Measurements from ENCODE around the gene SURF1. TPM values are rescaled to one million over a fixed set of nuclear protein-coding genes. Genes with fewer than 3 reads are reported as not detected.

The SURF1 gene
- total RNA-seq (10 to 100 TPM; 41.7 to 75.0 (median 58.2) TPM), polyA plus RNA-seq (10 to 100 TPM; 83.9 to 85.4 TPM)
- long read RNA-seq, donor 1, transcript SURF1-201 (9 exons, 1,093 nt) = major isoform, 66 of 100 reads
- long read RNA-seq, donor 1, transcript SURF1-204 (5 exons, 931 nt) = minor isoform, 27 of 100 reads
- long read RNA-seq, donor 1, partial matches to known transcripts = 1 of 100 reads
- long read RNA-seq, donor 1, other reads (novel, unspliced or antisense) = 4 of 100 reads
- long read RNA-seq, donor 2, transcript SURF1-201 (9 exons, 1,093 nt) = major isoform, 32 of 63 reads
- long read RNA-seq, donor 2, transcript SURF1-204 (5 exons, 931 nt) = minor isoform, 17 of 63 reads
- long read RNA-seq, donor 2, partial matches to known transcripts = 3 of 63 reads
- long read RNA-seq, donor 2, other reads (novel, unspliced or antisense) = 10 of 63 reads
- long read RNA-seq, donor 3, transcript SURF1-201 (9 exons, 1,093 nt) = major isoform, 7 of 11 reads
- long read RNA-seq, donor 3, partial matches to known transcripts = 1 of 11 reads
- long read RNA-seq, donor 3, other reads (novel, unspliced or antisense) = 1 of 11 reads

GRCh38 chr9:133356391-133357091 lies at the start of gene SURF1, which contains the start of gene SURF2:
SURF1 (minus strand) TSS chr9:133356487; CDS start chr9:133356453, 34 bp downstream.
SURF2 (plus strand) TSS chr9:133356550; CDS start chr9:133356593, 43 bp downstream.
- DNase-seq (peak; percentile 88 to 90), ATAC-seq (peak; percentile 86 to 97 (median 90))
- 1 to 2% methylated on average over 72 to 76 of the region's 78 CpGs for WGBS, 2 donors
- peaks cover 0 to 62% (median 23%) of the 10 kb centered on the region in 9 donors for H3K36me3 ChIP-seq
- no peaks in the 10 kb centered on the region for H3K9me3 ChIP-seq
- peaks cover 7 to 47% (median 31%) of the 10 kb centered on the region in 9 donors for H3K4me1 ChIP-seq
- intact Hi-C loops (cut with DNase I) = loop anchor here in 2 of 10 donors (1.0 to 10.0 kb wide), 2 partner anchors 58 to 130 kb away; partner anchors contain the start of gene REXO4 (in 1 of the 2)
- TF ChIP-seq CTCF (IDR thresholded peaks at IDR 0.05) = peak in 1 of 9 donors; percentile 11
- H3K27ac ChIP-seq = peak within 1 kb of the TSS; percentile 29 to 93 (median 82)
- H3K27me3 ChIP-seq = no peaks in the 10 kb centered on the region
- peak within 1 kb of the TSS; percentile 58 to 97 (median 88) for H3K4me3 ChIP-seq

- peaks cover 0 to 13% (median 0%) of the 10 kb centered on the region in 9 donors for H3K4me1 ChIP-seq
- no peaks in the 10 kb centered on the region for H3K9me3 ChIP-seq
- no peak overlapping the region for H3K27ac ChIP-seq
- DNase-seq = no peak
- WGBS, 2 donors = 69 to 82% methylated on average over 19 of the region's 19 CpGs
- no peak for TF ChIP-seq CTCF (IDR thresholded peaks at IDR 0.05)
- H3K4me3 ChIP-seq = no peak overlapping the region
- no peaks in the 10 kb centered on the region for H3K27me3 ChIP-seq
- H3K36me3 ChIP-seq = peaks cover 0 to 76% (median 38%) of the 10 kb centered on the region in 9 donors
- ATAC-seq = peak in 5 of 8 donors; percentile 19 to 47 (median 24)
- intact Hi-C loops (cut with DNase I) = loop anchor here in 9 of 10 donors (1.0 to 10.0 kb wide), 7 partner anchors 79 to 322 kb away; no protein-coding TSS in a partner anchor
These were observed 49.5 kb upstream of the SURF1 start for GRCh38 chr9:133405508-133406438.

GRCh38 chr9:133404454-133405002 lies 48.2 kb upstream of the SURF1 start:
- peaks cover 0 to 13% (median 0%) of the 10 kb centered on the region in 9 donors for H3K4me1 ChIP-seq
- ATAC-seq (no peak), DNase-seq (no peak)
- H3K4me3 ChIP-seq = no peak overlapping the region
- no peak for TF ChIP-seq CTCF (IDR thresholded peaks at IDR 0.05)
- no peaks in the 10 kb centered on the region for H3K9me3 ChIP-seq
- intact Hi-C loops (cut with DNase I) = loop anchor here in 7 of 10 donors (5.0 to 10.0 kb wide), 4 partner anchors 83 to 323 kb away; no protein-coding TSS in a partner anchor
- WGBS, 2 donors = 90 to 91% methylated on average over 12 of the region's 12 CpGs
- no peaks in the 10 kb centered on the region for H3K27me3 ChIP-seq
- no peak overlapping the region for H3K27ac ChIP-seq
- H3K36me3 ChIP-seq = peaks cover 0 to 63% (median 26%) of the 10 kb centered on the region in 9 donors
